HL-60 (cell line): ENCODE data around the gene HARBI1.

Source experiments
- CTCF ChIP-seq: IDR thresholded peaks from one replicate; pipeline ENCODE4 v1.5.1; 2011; ENCODE audit warnings: low read length, control low read depth, inconsistent platforms; ENCODE audit not compliant: insufficient read depth
- GABPA ChIP-seq: IDR thresholded peaks from 2 replicates; pipeline ENCODE4 v1.6.1; 2012; ENCODE audit warnings: low read depth
- TF ChIP-seq, protein P1 (sequence below): IDR thresholded peaks from 2 replicates; pipeline ENCODE4 v1.6.1; 2012; ENCODE audit warnings: low read depth; ENCODE audit not compliant: insufficient replicate concordance

DNA sequence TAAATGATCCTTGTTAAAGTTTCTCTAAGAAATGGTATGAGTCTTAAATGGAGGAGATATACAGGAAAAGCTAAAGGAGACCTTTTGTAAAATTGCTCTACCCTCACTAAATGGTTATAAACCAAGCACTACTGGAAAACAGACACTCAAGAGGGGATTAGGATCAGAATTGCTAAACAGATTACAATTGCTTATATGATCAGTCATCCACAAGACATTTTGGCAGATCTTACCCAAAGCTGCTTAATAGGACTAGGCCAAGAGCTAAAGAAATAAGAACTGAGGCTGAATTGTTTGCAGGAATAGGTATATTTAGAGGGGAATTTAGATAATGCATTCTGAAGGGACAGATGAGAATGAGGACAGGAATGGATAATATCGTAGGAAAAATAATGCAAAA lies 9.5 kb downstream of the HARBI1 start:
- TF ChIP-seq CTCF (no peak), GABPA (no peak)
- TF ChIP-seq, protein P1, sequence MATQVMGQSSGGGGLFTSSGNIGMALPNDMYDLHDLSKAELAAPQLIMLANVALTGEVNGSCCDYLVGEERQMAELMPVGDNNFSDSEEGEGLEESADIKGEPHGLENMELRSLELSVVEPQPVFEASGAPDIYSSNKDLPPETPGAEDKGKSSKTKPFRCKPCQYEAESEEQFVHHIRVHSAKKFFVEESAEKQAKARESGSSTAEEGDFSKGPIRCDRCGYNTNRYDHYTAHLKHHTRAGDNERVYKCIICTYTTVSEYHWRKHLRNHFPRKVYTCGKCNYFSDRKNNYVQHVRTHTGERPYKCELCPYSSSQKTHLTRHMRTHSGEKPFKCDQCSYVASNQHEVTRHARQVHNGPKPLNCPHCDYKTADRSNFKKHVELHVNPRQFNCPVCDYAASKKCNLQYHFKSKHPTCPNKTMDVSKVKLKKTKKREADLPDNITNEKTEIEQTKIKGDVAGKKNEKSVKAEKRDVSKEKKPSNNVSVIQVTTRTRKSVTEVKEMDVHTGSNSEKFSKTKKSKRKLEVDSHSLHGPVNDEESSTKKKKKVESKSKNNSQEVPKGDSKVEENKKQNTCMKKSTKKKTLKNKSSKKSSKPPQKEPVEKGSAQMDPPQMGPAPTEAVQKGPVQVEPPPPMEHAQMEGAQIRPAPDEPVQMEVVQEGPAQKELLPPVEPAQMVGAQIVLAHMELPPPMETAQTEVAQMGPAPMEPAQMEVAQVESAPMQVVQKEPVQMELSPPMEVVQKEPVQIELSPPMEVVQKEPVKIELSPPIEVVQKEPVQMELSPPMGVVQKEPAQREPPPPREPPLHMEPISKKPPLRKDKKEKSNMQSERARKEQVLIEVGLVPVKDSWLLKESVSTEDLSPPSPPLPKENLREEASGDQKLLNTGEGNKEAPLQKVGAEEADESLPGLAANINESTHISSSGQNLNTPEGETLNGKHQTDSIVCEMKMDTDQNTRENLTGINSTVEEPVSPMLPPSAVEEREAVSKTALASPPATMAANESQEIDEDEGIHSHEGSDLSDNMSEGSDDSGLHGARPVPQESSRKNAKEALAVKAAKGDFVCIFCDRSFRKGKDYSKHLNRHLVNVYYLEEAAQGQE, result no peak
